ENCODE data around the gene RASA1.
"Not testable (repeated sequence)": the region's sequence is repeated elsewhere in the genome, so short reads cannot be mapped to it uniquely, and the experiment has no call there.

The RASA1 gene

DNA sequence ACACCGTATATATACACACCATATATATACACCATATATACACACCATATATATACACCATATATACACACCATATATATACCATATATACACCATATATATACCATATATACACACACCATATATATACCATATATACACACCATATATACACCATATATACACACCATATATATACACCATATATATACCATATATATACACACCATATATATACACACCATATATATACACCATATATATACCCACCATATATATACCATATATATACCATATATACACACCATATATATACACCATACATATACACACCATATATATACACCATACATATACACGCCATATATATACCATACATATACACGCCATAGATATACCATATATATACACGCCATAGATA is 19.6 kb downstream of the RASA1 start:
- DNase-seq: not testable (repeated sequence)

DNA sequence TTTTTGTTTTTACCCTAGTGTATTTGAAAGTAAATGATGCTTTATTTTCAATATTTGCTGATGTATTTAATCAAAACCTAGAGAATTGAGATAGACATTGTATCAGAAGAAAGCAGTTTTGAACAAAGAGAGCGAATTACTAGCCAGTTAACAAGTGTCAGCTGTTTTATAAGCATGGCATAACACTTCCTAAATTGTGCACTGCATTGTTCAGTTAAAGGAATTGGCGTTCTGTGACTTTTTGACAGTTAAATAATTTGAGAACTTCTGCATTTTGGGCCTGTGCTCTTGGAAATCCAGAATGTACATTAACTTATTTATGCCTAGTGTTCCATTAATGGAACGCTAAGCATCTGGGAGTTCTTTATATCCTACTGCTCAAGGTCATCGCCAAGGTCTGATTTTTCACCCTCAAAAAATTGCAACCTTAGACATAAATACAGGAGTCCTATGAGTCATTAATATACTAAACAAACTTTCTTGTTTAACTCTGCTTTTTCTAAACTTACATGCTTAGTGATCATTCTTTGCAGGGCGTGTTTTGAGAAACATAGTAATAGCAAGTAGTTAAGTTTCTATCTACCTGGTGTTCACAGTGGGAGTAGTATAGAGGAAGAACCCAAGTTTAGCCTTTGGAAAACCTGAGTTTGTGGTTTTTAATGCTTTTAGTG is 31.1 kb downstream of the RASA1 start:
- DNase-seq: no peak

DNA sequence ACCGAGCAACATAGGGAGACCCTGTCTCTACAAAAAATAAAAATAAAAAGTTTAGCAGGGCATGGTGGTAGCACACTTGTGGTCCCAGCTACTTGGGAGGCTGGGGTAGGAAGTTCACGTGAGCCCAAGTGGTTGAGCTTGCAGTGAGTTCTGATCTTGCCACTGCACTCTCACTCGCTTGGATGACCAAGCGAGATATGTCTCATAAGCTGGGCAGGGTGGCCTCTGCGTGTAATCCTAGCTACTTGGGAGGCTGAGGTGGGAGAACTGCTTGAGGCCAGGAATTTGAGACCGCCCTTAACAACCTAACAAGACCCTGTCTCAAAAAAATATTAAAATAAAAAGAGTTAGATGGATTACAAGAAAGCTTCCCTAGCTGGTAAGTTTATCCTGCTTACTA is 32.5 kb downstream of the RASA1 start:
- DNase-seq: no peak

DNA sequence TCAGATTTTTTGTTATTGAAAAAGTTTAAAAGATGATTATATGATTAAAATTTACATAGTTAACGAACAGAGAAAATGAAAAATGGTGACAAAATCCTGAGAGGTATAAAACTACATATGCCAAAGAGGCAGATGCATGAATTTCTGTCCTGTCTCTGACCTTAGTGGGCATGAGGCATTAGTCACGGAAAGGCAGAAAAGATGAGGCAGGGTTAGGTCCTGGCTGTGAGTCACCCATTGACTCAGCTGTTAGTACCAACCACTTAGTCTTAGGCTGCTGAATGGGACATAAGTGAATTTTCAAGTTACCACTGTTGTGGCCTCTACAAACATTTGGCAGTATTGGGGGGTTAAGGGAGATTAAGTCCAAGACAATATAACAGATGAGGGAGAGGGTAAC is 33.1 kb downstream of the RASA1 start:
- no peak for DNase-seq

DNA sequence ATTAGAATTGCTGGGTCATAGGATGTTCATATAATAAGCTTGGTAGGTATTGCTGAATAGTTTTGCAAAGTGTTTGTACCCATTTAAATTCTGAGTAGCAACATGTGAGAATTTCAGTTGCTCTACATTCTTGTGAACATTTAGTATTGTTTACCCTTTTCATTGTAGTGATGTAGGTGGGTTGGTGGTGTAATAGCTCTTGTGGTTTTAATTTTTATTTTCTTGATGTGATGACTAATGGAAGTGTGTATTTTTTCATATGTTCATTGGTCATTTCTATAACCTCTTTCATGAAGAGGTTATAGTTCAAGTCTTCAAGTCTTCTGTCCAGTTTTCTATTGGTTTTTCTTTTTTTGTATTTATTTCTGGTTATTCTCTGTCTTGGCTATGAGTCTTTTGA is 34.4 kb downstream of the RASA1 start:
- no peak for DNase-seq

DNA sequence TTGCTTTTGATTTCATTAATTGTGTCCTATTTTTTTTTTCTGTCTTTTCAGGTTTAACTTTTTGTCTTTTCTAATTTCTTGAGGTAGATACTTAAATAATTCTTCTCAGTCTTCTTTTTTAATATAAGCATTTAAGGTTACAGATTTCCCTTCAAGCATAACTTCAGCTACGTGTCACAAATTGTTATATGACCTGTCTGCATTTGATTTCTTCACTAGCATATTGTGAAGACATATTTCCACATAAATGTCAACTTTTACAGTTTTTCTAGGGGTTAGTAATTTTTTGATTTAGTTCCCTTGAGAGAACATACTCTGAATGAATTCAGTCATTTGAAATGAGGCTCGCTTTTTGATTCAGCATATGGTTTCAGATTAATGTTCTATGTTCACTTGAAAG is 35.6 kb downstream of the RASA1 start:
- no peak for DNase-seq

DNA sequence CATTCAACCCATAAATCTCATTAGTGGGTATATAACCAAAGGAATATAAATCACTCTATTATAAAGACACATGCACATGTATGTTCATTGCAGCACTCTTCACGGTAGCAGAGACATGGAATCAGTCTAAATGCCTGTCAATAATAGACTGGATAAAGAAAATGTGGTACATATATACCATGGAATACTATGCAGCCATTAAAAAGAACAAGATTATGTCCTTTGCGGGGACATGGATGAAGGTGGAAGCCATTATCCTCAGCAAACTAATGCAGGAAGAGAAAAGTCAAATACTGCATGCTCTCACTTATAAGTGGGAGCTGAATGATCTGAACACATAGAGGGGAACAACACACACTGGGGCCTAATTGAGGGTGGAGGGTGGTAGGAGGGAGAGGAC is 38.4 kb downstream of the RASA1 start:
- DNase-seq: not testable (repeated sequence)

DNA sequence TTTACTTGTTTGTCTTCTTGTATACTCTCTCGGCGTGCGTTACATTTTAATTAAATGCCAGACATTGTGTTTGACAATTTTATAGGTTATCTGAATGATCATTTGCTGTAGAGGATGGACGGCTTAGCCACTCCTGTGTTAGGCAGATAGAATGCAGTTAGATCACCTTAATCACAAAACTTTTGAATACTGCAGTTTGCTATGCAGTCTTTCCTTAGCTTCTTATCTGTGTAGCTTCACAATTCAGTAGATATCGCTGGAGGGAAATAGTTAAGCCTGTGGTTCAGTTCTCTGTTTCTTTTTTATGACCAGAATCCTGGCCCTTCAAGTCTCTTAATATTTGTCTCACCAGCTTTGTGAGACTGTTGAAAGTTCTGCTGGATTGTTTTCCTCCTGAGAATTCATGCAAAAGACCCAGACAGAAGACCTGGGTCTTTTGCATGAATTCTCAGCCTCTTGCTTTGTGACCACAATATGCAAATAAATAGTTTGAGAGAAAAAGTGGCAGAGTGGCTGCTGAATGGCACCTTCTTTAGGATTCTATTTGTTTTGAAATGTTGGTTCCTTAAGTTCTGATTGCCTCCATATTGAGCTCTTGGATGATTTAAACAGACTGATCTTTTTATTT is 40.2 kb downstream of the RASA1 start:
- DNase-seq: no peak

DNA sequence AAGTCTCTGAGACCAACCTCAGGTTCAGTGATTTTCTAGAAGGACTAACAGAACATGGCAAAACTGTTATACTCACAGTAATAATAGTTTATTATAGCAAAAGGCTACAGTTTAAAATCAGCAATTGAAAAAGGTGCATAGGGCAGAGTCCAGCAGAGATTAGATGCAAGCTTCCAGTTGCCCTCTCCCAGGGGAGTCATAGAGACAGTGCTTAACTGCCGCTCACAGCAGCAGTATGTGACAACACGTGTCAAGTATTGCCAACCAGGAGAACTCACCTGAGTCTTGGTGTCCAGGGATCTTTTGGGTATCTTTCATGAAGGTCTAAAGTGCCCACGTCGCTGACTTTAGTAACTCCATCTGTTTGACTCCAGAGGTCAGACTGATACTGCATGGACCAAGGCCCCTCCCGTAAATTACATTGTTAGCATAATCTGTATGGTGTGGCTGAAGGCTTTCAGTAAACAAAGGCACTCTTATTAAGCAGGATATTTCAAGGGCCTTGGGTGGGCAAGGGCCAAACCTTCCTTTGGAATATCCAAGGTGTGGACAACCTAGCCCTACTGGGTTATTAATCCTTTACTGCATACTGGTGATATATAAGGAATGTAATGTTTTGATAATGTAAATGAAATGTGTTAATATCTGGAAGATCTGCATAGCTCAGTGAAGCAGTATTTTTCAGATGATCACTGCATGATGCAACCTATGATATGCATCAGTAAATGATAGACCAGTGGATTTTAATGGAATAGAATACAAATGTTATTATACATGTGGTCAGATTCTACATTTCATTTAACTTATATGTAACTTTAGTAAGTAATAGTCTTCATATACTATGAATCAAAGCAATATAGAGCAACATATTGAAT is 44.0 kb downstream of the RASA1 start:
- DNase-seq: no peak

DNA sequence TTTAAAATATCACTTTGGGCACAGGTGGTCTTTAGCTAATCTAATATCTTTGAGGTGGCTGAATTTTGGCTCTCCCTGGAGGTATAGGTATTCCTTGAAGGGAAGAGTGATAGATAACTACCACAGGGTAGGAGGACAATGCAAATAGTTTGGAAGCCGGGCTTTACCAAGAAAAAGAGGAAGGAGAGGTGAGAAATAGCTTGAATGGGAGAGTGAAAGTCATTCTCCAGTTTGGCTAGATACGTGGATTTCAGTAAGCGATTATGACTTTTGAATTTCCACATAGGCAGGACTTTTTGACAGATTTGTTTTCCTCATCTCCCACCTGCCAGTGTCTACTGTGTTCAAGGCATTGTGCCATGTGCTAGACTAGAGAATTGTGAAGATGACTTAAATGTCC is 45.5 kb downstream of the RASA1 start:
- no peak for DNase-seq

DNA sequence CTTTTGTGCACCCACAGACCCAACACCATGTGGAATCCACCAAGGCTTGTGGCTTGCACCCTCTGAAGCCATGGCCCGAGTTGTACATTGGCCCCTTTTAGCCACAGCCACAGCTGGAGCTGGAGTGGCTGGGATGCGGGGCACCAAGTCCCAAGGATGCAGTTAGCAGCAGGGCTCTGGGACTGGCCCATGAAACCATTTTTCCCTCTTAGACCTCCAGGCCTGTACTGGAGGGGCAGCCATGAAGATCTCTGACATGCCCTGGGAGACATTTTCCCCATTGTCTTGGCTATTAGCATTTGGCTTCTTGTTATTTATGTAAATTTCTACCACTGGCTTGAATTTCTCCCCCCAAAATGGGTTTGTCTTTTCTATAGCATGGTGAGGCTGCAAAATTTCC is 51.8 kb downstream of the RASA1 start:
- DNase-seq: no peak

DNA sequence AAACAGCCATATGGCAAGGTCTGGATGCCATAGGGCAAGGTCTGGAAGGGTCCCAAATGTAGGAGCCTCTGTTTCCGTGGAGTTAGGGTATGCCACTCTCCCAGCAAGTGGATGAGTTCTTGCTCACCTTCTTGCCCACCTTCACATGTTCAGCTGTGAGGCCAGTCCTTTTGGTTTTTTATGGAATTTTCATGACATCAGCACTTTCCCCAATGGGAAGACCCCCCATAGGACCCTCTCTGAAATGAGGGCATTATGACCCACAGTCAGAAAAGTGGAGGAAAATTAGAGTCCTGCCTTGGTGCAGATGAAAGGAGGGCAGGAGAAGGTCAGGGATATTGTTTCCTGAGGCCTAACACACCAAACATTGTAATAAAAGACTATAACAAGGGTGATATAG is 53.9 kb downstream of the RASA1 start:
- DNase-seq: no peak

DNA sequence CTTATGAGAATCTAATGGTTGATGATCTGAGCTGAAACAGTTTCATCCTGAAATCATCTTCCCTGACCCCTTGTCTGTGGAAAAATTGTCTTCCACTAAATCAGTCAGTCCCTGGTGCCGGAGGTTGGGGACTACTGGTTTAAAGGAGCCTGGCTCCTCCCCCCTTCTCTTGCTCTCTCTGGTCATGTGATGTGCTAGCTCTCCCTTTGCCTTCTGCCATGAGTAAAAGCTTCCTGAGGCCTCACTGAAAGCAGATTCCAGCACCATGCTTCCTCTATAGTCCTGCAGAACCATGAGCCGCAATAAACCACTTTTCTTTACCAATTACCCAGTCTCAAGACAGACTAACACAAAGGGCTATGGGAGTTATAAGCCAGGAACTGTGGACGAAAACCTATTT is 54.7 kb downstream of the RASA1 start:
- no peak for DNase-seq

DNA sequence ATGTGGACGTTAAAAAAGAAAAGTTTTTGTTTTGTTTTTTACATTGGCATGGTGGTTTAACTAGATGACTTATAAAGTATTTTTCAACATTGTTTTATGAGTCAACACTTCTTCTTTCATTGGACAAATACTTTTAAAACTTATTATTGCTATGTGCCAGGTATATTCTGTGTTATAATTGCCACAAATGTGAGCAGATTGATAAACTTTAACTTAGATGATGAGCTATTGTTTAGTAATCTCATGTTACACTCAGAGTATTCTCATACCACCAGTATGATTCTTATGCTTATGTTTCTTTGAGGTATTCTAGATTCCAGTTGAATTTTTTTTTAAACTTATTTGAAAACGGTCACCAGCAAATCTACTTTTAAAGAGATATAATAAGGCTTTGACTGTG is 60.3 kb downstream of the RASA1 start:
- DNase-seq: no peak

DNA sequence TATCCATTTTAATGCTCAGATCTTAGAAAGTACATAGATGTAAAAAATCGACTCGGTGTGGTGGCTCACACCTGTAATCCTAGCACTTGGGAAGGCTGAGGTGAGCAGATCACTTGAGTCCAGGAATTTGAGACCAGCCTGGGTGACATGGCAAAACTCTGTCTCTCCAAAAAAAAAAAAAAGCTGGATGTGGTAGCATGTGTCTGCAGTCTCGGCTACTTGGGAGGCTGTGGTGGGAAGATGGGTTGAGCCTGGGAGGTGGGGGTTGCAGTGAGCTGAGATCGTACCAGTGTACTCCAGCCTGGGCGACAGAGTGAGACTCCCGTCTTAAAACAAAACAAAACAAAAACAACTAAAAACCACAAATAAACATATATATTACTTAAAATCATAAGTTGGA is 61.4 kb downstream of the RASA1 start:
- no peak for DNase-seq

DNA sequence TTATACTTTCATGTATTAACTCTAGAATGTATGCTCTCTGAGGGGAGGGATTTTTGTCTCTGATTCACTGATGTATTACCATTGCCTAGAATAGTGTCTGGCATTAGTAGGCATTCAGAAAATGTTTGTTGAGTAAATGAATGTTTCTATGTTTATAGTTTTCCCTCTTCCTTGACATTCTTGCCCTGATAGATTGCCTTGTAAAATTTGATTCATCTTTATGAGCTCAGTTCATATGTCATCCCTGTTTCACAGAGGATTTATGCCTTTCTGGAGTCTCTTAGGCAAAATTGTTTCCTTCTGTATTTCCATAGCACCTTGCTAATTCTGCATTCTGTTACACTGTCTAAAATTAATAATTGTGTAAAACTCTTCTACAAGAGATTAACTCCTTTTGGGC is 72.3 kb downstream of the RASA1 start:
- DNase-seq: no peak

DNA sequence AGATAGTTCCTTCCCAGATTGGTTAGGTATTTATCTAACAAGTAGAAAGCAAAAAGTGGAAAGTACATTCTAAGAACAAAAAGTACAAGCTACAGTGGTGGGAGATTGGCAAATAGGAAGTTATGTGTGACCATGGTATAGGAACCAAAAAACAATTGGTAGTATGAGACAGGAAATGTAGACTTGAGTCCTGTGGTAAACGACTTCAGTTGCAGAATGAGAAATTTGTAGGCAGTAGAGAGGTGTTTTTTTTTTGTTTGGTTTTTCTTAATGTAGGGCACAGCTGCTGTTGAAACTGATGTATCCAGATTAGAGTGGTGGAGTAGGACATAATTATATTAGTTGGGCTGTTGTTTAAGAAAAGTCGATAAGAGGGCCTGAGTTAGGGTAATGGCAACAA is 73.0 kb downstream of the RASA1 start:
- no peak for DNase-seq

DNA sequence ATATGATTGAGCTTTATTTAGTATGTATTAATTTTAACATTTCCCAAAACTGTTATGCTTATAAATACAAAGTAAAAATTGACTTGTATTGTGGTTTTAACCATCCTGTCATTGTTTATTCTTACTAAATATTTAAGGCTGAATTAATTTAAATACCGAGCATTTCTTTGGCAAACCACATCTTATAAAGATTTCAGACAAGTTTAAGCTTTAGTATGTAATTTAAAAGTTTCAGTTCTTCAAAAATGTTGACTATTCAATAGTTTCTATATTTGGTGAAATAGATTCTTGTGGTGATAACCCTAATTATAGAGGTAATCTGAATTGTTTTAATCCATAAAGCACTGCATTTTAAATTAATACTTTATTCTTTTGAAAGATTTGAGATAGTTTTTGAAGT is 79.6 kb downstream of the RASA1 start:
- DNase-seq: no peak

DNA sequence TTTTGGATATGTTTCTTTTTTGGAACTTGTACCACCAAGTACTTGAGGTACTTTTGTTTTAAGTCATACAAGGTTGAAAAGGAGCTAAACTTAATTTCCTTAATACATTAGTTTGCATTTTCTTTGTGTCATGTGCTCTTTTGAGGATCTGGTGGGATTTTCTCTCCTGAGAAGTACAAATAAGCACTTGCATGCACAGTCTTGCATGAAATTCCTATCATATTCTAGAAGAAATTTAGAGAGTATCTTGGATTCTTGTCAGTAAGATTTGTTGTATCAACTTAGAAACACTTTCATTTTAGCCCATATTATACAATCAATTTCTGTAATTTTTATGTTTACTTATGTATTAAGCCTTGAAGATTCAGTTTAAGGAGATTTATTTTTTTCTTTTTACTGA is 80.2 kb downstream of the RASA1 start:
- no peak for DNase-seq

DNA sequence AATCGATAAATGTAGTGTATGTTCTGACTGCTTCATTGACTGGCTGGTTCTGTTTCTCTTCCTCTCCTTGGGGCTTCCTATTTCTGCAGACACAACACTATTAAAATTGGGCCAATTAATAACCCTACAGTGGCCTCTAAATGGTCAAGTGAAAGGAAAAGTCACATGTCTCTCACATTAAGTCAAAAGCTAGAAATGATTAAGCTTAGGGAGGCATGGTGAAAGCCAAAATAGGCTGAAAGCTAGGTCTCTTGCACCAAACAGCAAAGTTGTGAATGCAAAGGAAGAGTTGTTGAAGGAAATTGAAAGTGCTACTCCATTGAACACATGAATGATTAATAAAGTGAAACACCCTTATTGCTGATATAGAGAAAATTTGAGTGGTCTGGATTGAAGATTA is 86.8 kb downstream of the RASA1 start:
- DNase-seq: no peak

DNA sequence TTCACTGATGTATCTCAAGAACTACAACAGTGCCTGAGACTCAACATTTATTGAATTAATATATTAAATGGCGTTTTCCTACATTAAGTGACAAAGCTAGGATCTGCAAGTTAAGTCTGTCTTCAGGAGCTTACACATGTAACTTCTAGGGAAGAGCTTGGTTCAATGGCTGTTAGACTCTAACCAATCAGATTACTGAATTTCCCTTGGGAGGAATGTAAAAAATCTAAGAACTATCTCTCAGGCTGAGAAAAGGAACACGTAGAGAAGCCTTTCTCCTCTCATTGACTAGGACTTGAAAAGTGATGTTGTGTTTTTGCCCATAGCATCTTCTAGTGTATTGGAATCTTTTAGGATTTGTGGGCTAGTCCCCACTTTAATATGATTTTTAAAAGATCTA is 91.4 kb downstream of the RASA1 start:
- DNase-seq: no peak

DNA sequence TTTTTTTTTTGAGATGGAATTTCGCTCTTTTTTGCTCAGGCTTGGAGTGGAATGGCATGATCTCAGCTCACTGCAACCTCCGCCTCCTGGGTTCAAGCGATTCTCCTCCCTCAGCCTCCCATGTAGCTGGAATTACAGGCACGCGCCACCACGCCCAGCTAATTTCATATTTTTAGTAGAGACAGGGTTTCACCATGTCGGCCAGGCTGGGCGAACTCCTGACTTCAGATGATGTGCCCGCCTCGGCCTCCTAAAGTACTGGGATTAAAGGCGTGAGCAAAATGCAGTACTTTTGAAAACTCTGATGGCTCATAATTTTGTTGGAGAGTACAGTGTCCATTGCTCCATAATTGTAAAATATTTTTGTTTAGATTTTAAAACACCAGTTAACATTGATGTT is 92.4 kb downstream of the RASA1 start:
- DNase-seq: no peak

DNA sequence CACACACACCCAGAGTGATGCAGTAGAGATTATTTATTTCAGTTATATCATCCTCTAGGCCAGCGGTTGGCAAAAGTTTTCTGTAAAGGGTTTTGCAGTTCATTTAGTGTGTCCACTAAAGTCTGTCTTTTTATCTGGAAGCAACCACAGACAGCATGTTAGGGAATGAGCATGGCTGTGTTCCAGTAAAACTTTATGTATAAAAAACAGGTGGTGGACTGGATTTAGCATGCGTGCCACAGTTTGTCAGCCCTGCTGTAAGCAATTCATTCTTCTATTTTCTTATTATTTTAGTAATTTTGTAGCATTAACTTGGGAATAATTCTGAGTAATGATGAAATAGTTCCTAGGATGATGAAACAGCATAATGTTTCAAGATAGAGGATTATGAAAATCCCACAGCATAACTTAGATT is 93.4 kb downstream of the RASA1 start:
- no peak for DNase-seq

DNA sequence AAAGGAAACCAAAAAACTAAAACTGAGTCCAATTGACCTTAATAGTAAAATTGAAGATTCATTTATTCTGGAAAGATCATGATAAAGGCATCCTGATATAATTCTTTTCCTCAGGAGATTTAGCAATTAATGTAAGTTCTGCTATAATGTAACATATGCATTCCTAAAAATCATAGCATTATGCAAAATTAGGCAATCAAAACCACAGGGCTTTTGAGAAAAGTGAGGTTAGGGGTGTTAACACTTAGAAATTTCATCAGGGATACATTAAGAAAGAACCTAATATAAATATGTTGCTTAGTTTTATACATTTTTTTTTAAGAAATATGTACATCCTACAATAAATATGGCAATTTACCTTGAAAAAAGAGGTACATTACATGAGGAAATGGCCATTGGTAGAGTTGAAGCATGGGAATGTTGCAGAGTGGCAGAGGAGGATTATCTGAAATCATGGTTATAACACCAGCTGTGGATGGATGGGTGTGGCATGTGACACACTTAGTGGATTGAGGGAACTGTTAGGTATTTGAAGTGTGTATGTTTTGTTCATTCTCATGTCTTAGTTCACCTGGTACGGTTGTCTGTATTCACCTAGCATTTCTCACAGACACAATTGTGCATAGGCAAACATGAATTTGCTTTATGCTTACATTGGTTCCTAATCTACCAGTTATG is 94.0 kb downstream of the RASA1 start:
- DNase-seq: no peak
